PFSK-1 (cell line): Measurements from ENCODE around the gene KRT222.

Source experiments
- FOXP2 ChIP-seq: optimal IDR thresholded peaks from 2 replicates; pipeline ENCODE3; 2011; ENCODE audit warnings: borderline replicate concordance, control low read depth, inconsistent platforms; ENCODE audit not compliant: insufficient read depth; ENCODE audit errors: extremely low read length, extremely low read depth
- POLR2AphosphoS5 ChIP-seq: IDR thresholded peaks from 2 replicates; pipeline ENCODE4 v1.6.1; 2012; ENCODE audit warnings: low read depth, mild to moderate bottlenecking, control low read depth, low read length, moderate library complexity
- SIN3A ChIP-seq: IDR thresholded peaks from 2 replicates; pipeline ENCODE4 v1.6.1; 2012; ENCODE audit warnings: mild to moderate bottlenecking, low read length, moderate library complexity, borderline replicate concordance; ENCODE audit not compliant: insufficient read depth
- TAF1 ChIP-seq: IDR thresholded peaks from 2 replicates; pipeline ENCODE4 v1.6.1; 2012; ENCODE audit warnings: low read length, control low read depth, borderline replicate concordance; ENCODE audit not compliant: insufficient read depth
- TF ChIP-seq, protein P1 (sequence below), 2 experiments: IDR thresholded peaks; 2 replicates each; pipeline versions ENCODE4 v1.6.1 to v1.8.0; 2011 to 2012; ENCODE audit warnings: low read depth in 2 of 2, low read length in 2 of 2, control low read depth in 1 of 2, inconsistent platforms in 1 of 2, mild to moderate bottlenecking in 1 of 2, moderate library complexity in 1 of 2; ENCODE audit not compliant: insufficient read depth in 1 of 2

The KRT222 gene

DNA sequence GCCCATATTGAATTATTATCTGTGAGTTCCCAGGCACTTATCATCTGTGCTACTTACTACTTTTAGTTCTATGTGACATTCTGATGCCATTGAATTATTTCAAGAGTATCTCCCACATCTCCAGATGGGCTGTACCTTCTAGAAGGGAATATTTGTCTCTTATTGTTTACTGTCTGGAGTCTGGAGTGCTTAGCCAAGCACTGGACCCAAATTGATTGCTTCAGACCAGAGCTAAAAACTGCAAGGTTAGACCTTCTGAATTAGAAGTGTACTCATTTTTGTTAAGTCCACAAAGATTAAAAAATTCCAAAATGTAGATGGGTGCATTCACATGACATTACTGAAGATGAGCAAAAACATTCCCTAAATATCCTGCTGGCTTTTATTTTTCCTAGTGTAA is 16.0 kb upstream of the KRT222 start:
- TF ChIP-seq, protein P1, sequence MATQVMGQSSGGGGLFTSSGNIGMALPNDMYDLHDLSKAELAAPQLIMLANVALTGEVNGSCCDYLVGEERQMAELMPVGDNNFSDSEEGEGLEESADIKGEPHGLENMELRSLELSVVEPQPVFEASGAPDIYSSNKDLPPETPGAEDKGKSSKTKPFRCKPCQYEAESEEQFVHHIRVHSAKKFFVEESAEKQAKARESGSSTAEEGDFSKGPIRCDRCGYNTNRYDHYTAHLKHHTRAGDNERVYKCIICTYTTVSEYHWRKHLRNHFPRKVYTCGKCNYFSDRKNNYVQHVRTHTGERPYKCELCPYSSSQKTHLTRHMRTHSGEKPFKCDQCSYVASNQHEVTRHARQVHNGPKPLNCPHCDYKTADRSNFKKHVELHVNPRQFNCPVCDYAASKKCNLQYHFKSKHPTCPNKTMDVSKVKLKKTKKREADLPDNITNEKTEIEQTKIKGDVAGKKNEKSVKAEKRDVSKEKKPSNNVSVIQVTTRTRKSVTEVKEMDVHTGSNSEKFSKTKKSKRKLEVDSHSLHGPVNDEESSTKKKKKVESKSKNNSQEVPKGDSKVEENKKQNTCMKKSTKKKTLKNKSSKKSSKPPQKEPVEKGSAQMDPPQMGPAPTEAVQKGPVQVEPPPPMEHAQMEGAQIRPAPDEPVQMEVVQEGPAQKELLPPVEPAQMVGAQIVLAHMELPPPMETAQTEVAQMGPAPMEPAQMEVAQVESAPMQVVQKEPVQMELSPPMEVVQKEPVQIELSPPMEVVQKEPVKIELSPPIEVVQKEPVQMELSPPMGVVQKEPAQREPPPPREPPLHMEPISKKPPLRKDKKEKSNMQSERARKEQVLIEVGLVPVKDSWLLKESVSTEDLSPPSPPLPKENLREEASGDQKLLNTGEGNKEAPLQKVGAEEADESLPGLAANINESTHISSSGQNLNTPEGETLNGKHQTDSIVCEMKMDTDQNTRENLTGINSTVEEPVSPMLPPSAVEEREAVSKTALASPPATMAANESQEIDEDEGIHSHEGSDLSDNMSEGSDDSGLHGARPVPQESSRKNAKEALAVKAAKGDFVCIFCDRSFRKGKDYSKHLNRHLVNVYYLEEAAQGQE (IDR thresholded peaks at IDR 0.05; ENCODE audit: insufficient read depth in 1 of 2, low read depth in 2 of 2, low read length in 2 of 2): no peak
- TF ChIP-seq POLR2AphosphoS5 (no peak), SIN3A (no peak), TAF1 (no peak), FOXP2 (no peak)

DNA sequence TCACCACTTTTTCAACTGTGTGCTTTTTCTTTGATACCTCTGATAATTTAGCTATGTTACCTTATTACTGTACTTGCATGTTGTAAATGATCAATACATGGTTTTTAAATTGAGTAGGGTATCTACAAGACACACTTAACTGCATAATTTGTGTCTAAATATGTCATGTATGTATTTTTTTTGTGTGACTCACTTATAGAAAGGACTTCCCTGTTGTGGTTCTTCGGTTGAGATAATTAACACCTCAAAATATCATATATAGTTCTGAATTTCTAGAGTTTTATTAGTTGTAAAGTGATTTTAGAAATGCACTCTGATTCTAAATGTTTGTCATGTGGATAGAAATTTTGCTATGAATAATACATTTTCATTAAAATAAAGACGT is 14.5 kb upstream of the KRT222 start:
- TF ChIP-seq TAF1: no peak
- no peak for TF ChIP-seq FOXP2
- TF ChIP-seq, protein P1 (IDR thresholded peaks at IDR 0.05; ENCODE audit: insufficient read depth in 1 of 2, low read depth in 2 of 2, low read length in 2 of 2): no peak
- no peak for TF ChIP-seq POLR2AphosphoS5
- TF ChIP-seq SIN3A: no peak

DNA sequence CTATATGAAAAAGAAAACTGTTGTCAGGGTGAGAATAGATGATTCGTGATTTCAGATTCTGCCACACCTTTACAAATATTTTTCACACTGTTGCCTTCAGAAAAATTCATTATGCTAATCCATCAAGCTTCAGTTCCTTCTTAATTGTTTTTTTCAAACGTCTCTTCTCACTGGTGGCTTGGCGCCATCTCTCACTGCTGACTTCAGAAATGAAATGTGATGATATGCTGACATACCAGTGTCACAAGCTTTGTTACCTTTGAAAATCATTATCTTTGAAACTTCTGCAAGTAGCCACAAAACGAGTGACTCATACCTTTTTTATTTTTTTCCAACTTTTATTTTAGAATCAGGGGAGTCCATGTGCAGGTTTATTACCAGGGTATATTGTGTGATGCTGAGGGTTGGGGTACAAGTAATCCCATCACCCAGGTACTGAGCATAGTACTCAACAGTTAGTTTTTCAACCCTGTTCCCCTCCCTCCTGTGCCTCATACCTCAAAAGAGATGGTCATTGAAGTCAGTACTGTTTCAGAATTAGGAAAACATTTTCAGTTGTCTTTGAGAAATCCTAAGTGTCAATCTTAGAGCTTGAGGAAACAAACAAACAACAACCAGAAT is 14.0 kb upstream of the KRT222 start:
- TF ChIP-seq FOXP2 (no peak), POLR2AphosphoS5 (no peak), SIN3A (no peak), TAF1 (no peak)
- TF ChIP-seq, protein P1 (IDR thresholded peaks at IDR 0.05; ENCODE audit: insufficient read depth in 1 of 2, low read depth in 2 of 2, low read length in 2 of 2): no peak

DNA sequence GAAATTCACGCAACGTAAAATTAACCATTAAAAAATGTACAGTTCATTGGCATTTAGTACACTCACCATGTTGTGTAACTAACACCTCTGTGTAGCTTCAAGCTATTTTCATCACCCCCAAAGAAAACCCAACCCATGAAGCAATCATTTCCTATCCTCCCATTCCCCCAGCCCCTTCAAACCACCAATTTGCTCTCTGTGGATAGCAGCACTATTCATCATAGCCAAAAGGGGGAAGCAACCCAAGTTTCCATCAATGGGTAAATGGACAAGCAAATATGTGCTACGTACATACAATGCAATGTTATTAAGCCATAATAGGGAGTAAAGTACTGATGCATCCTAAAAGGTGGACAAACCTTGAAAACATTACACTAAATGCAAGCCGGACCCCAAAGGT is 10.9 kb upstream of the KRT222 start:
- TF ChIP-seq POLR2AphosphoS5: no peak
- TF ChIP-seq FOXP2: no peak

DNA sequence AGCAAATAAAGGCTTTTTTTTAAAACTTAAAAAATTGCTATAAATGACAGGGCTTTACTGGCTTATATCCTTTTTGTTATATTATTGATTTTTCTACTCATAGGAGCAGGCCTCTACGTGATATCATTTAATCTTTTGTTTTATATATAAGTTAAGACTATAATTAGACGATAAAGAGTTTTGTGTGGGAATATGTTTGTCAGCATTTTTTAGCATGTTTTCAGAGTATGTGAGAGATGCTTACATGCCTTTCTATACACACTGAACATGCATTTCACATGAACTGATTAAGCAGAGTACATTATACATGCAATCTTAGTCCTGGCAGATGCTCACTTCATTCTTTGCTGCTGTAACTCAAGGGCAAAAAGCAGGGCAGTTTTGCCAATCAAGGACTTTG is 7.7 kb upstream of the KRT222 start:
- TF ChIP-seq TAF1: no peak
- TF ChIP-seq, protein P1 (IDR thresholded peaks at IDR 0.05; ENCODE audit: insufficient read depth in 1 of 2, low read depth in 2 of 2, low read length in 2 of 2): no peak
- TF ChIP-seq SIN3A: no peak
- TF ChIP-seq FOXP2: no peak
- no peak for TF ChIP-seq POLR2AphosphoS5

DNA sequence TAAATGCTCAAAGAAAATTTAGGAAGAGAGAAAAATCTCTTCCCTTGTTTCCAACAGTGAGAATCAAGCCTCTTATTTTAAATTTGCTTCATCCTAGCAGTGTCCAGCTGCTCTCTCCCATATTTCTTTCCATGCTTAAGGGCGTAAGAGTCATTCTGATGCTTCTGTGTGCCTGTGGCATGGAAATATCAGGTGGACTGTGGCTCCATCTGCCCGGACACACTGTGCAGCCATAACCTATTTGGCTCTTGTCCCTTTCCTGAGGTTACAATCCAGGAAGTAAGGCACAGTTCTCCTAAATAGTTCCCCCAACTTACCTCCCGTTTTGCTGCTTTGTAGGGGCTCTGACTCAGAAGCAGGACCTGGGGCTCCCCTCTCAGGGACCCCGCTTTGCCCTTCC is 6.3 kb upstream of the KRT222 start:
- TF ChIP-seq SIN3A (no peak), POLR2AphosphoS5 (no peak), TAF1 (no peak), FOXP2 (no peak)
- TF ChIP-seq, protein P1 (IDR thresholded peaks at IDR 0.05; ENCODE audit: insufficient read depth in 1 of 2, low read depth in 2 of 2, low read length in 2 of 2): no peak
